Astrocyte of the cerebellum (primary cell): ENCODE measurements around the gene KCNJ10.
A peak's percentile ranks its signal among the peaks of the same experiment; 100 is the strongest.

Experiments used
- DNase-seq: peaks from one replicate; pipeline ENCODE4 v3.0.0-alpha.2; 2011; ENCODE audit warnings: low read depth
- H3K4me3 ChIP-seq: 2 replicates; pipeline ENCODE4 v1.5.1; 2011; ENCODE audit warnings: mild to moderate bottlenecking, low read depth, low read length, moderate library complexity
- CTCF ChIP-seq: IDR thresholded peaks from 2 replicates; pipeline ENCODE4 v1.5.1; 2012; ENCODE audit warnings: low read length, low read depth, moderate library complexity, mild to moderate bottlenecking; ENCODE audit errors: missing control alignments
- in situ Hi-C: cut with HindIII; loops from 2 replicates; pipeline ENCODE4 v1.10.0; 2017; ENCODE audit warnings: low sequenced_read_pairs

KCNJ10 gene

DNA sequence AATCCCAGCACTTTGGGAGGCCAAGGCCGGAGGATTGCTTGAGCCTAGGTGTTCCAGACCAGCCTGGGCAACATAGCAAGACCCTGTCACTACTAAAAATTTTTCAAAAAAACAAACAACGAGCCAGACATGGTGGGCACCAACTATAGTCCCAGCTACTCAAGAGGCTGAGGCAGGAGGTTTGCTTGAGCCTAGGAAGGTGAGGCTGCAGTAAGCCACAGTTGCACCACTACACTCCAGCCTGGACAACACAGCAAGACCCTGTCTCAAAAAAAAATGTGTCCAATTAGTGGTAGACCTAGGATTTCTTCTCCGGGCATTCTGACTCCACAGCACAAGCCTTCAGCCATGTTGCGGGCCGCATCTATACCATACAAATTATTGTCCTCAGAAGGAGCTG lies 35.2 kb upstream of the KCNJ10 start:
- in situ Hi-C loops: loop anchor here (5.0 to 10.0 kb wide), 2 partner anchors 112 to 190 kb away; no protein-coding TSS in a partner anchor
- DNase-seq: no peak
- H3K4me3 ChIP-seq: no peak overlapping the region
- TF ChIP-seq CTCF: no peak

GRCh38 chr1:160104486-160104885 lies 34.5 kb upstream of the KCNJ10 start:
- no peak for DNase-seq
- no peak overlapping the region for H3K4me3 ChIP-seq
- in situ Hi-C loops: loop anchor here (10.0 kb wide), 1 partner anchor 190 kb away; no protein-coding TSS in a partner anchor
- TF ChIP-seq CTCF: no peak

GRCh38 chr1:160103658-160104408 lies 33.9 kb upstream of the KCNJ10 start:
- DNase-seq: no peak
- no peak for TF ChIP-seq CTCF
- H3K4me3 ChIP-seq: no peak overlapping the region
- in situ Hi-C loops: loop anchor here (10.0 kb wide), 1 partner anchor 191 kb away; no protein-coding TSS in a partner anchor

GRCh38 chr1:160101717-160102522 lies 32.0 kb upstream of the KCNJ10 start:
- no peak for DNase-seq
- no peak for TF ChIP-seq CTCF
- H3K4me3 ChIP-seq: no peak overlapping the region
- in situ Hi-C loops: loop anchor here (10.0 kb wide), 1 partner anchor 193 kb away; no protein-coding TSS in a partner anchor

DNA sequence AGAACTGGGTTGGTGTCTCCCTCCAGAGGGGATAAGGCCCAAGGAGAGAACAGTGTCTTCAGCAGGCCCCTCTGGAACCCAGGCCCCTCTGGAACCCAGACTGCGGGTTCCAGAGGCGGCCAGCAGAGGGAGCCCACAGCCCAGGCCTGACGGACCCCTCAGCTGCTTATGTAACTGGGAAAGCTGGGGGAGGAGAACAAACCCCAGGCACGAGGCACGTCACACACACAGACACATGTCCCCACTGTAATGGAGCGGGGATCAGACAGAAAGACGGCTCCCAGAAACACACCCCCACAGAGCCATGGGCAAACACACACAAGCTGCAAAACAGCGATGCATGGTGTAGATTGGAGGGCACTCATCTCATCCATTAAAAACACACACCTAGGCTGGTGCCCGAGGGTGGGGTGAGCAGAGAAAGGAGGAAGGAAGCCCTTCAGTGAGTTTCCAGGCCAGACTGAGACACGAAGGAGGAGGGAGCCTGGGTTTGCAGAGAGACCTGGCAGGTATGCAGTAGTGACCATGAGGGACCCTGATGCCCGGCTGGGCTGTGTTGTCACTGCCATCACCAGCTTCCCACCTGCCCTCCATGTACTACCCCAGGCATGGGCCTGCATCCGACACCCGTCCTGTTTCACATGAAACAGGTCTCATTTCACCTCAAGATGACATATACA lies 31.2 kb upstream of the KCNJ10 start:
- peak; percentile 98 for TF ChIP-seq CTCF
- no peak overlapping the region for H3K4me3 ChIP-seq
- in situ Hi-C loops: loop anchor here (10.0 kb wide), 1 partner anchor 194 kb away; no protein-coding TSS in a partner anchor
- no peak for DNase-seq

DNA sequence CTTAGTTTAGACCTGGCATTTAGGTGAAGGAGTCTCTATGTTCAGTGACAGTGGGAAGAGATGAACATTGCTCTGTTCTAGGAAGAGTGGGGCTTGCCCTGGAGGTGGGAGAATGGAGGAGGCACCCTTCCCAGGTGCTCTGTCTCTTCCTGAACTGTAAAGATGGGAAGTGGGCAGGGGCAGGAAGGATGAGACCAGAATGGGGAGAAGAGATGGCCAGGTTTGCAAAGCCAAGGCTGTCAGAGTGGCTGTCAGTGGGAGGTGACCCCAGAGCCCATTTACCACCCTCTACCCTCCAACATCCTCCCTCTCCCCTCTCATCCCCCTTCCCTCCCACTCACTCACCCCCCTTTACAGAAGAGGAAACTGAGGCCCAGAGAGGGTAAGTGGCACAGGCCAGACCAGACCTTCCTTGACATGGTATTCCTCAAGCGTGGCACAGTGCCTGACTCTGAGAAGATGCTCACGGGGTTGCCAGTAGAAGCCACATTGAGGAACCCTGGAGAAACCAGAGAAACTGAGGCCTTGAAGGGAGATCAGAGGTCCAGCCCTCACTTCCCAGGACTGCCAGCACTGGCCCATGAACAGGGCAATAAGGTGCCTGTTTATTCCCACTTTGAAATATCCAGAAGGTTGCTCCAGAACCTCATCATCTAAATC lies 29.9 kb upstream of the KCNJ10 start:
- DNase-seq: no peak
- TF ChIP-seq CTCF: no peak
- in situ Hi-C loops: loop anchor here (10.0 kb wide), 1 partner anchor 195 kb away; no protein-coding TSS in a partner anchor
- H3K4me3 ChIP-seq: no peak overlapping the region
